T-helper 2 cell (primary cell): ENCODE measurements around the gene LNPK.
"Not testable (repeated sequence)": the region's sequence is repeated elsewhere in the genome, so short reads cannot be mapped to it uniquely, and the experiment has no call there.

Source experiments
- DNase-seq, 5 experiments: peaks; one replicate each; pipeline versions ENCODE4 v3.0.0 to v3.0.0-alpha.2; 2012 to 2022

LNPK gene

GRCh38 chr2:175966839-175967238 is 35.2 kb downstream of the LNPK start:
- no peak for DNase-seq

GRCh38 chr2:175965773-175966172 is 36.3 kb downstream of the LNPK start:
- DNase-seq, result no peak

- DNase-seq, result peak in 1 of 5 experiments; percentile 6
Measured at GRCh38 chr2:175964195-175964594, 37.9 kb downstream of the LNPK start.

- DNase-seq, result not testable (repeated sequence)
Measured at GRCh38 chr2:175963171-175963570, 38.9 kb downstream of the LNPK start.

- DNase-seq, result no peak
Measured at GRCh38 chr2:175957845-175958244, 44.2 kb downstream of the LNPK start.

GRCh38 chr2:175955136-175955535 is 46.9 kb downstream of the LNPK start:
- DNase-seq, result no peak

- no peak for DNase-seq
Measured at GRCh38 chr2:175950512-175950911, 51.6 kb downstream of the LNPK start.

GRCh38 chr2:175948191-175948590 is 53.9 kb downstream of the LNPK start:
- no peak for DNase-seq

- DNase-seq, result no peak
Measured at GRCh38 chr2:175947073-175947472, 55.0 kb downstream of the LNPK start.

- no peak for DNase-seq
Measured at GRCh38 chr2:175941699-175942098, 60.4 kb downstream of the LNPK start.

- DNase-seq, result no peak
Measured at GRCh38 chr2:175937216-175937615, 64.9 kb downstream of the LNPK start.

GRCh38 chr2:175935289-175936181 is 66.5 kb downstream of the LNPK start:
- DNase-seq, result no peak

GRCh38 chr2:175932675-175933074 is 69.4 kb downstream of the LNPK start:
- DNase-seq, result no peak

- no peak for DNase-seq
Measured at GRCh38 chr2:175931805-175932204, 70.3 kb downstream of the LNPK start.

- no peak for DNase-seq
Measured at GRCh38 chr2:175930504-175930903, 71.6 kb downstream of the LNPK start.

- DNase-seq, result no peak
Measured at GRCh38 chr2:175929850-175930249, 72.2 kb downstream of the LNPK start.

GRCh38 chr2:175926272-175926671 is 75.8 kb downstream of the LNPK start:
- DNase-seq, result no peak

- DNase-seq, result no peak
Measured at GRCh38 chr2:175922160-175922559, 79.9 kb downstream of the LNPK start.

- no peak for DNase-seq
Measured at GRCh38 chr2:175918935-175919334, 83.1 kb downstream of the LNPK start.

GRCh38 chr2:175914846-175915245 is 87.2 kb downstream of the LNPK start:
- no peak for DNase-seq

- not testable (repeated sequence) for DNase-seq
Measured at GRCh38 chr2:175913849-175914743, 88.0 kb downstream of the LNPK start.

- DNase-seq, result not testable (repeated sequence)
Measured at GRCh38 chr2:175913267-175913666, 88.8 kb downstream of the LNPK start.

- no peak for DNase-seq
Measured at GRCh38 chr2:175904035-175904434, 98.0 kb downstream of the LNPK start.
